ENCODE results near the gene PRR18. TPM values are rescaled to one million over a fixed set of nuclear protein-coding genes. Genes with fewer than 3 reads are reported as not detected.

Gene PRR18
- total RNA-seq, 1 donor = not detected

DNA sequence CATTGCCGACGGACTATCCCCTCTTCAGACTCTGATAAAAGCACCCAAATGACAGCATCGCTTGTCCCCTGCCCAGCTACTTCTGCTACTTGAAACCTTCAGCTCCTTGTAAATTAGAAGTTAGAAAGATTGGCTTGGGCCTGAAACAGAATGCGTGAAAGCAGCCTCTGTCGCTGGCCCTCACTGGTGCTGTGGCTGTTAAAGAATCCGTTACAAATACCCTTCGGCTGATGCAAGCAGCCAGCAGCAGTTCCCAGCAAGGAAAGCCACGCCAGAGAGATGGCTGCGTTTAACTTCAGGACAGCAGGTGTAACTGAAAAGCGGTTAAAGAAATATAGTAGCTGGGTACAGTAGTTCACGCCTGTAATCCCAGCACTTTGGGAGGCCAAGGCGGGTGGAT is 2.4 kb upstream of the PRR18 start:
- TF ChIP-seq, protein P1, sequence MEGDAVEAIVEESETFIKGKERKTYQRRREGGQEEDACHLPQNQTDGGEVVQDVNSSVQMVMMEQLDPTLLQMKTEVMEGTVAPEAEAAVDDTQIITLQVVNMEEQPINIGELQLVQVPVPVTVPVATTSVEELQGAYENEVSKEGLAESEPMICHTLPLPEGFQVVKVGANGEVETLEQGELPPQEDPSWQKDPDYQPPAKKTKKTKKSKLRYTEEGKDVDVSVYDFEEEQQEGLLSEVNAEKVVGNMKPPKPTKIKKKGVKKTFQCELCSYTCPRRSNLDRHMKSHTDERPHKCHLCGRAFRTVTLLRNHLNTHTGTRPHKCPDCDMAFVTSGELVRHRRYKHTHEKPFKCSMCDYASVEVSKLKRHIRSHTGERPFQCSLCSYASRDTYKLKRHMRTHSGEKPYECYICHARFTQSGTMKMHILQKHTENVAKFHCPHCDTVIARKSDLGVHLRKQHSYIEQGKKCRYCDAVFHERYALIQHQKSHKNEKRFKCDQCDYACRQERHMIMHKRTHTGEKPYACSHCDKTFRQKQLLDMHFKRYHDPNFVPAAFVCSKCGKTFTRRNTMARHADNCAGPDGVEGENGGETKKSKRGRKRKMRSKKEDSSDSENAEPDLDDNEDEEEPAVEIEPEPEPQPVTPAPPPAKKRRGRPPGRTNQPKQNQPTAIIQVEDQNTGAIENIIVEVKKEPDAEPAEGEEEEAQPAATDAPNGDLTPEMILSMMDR (IDR thresholded peaks at IDR 0.05; ENCODE audit: extremely low read depth, low read depth, low read length) = no peak
- Histone ChIP-seq H4K20me1 (ENCODE audit: insufficient read depth, low read length) (no peaks in the 10 kb centered on the region), H3K4me1 (ENCODE audit: insufficient read depth, low read length) (no peaks in the 10 kb centered on the region), H3K27me3 (ENCODE audit: insufficient read depth, low read length) (peaks cover 36% of the 10 kb centered on the region), H3K4me3 (ENCODE audit: insufficient read depth, low read length) (no peak overlapping the region), H2AFZ (ENCODE audit: low read length) (no peak overlapping the region), H3K4me2 (ENCODE audit: insufficient read depth, low read length) (no peak overlapping the region), H3K79me2 (ENCODE audit: insufficient read depth, low read length) (no peaks in the 10 kb centered on the region), H3K9me3 (ENCODE audit: low read depth, low read length) (no peaks in the 10 kb centered on the region), H3K27ac (ENCODE audit: low read depth, low read length) (no peak overlapping the region), H3K36me3 (ENCODE audit: insufficient read depth, low read length) (no peaks in the 10 kb centered on the region)
- no peak for DNase-seq (ENCODE audit: insufficient read length, low spot score, missing footprints)

DNA sequence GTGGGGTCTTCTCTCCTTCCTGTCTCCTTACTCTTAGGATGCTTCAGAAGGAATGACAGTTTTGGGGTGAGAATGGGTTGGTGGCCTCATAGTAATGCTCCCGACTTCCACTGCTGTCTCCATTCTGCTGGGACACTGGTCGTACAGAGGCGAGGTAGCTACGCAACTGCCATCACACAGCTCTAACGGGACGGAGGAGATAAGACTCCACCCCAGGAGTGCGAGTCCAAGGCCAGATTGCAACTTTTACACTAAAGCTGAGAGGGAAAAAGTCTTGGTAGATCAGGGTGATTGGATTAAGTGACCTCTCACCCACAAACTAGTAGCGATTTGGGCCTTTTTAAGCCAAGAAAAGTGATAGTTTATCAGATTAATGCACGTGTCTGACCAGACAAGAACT is 1.8 kb upstream of the PRR18 start:
- H3K4me2 ChIP-seq (ENCODE audit: insufficient read depth, low read length) = no peak overlapping the region
- H3K4me1 ChIP-seq (ENCODE audit: insufficient read depth, low read length) = no peaks in the 10 kb centered on the region
- no peaks in the 10 kb centered on the region for H3K36me3 ChIP-seq (ENCODE audit: insufficient read depth, low read length)
- no peak overlapping the region for H3K4me3 ChIP-seq (ENCODE audit: insufficient read depth, low read length)
- no peaks in the 10 kb centered on the region for H3K79me2 ChIP-seq (ENCODE audit: insufficient read depth, low read length)
- no peaks in the 10 kb centered on the region for H3K9me3 ChIP-seq (ENCODE audit: low read depth, low read length)
- H3K27me3 ChIP-seq (ENCODE audit: insufficient read depth, low read length) = peaks cover 42% of the 10 kb centered on the region
- TF ChIP-seq, protein P1 (IDR thresholded peaks at IDR 0.05; ENCODE audit: extremely low read depth, low read depth, low read length) = no peak
- H4K20me1 ChIP-seq (ENCODE audit: insufficient read depth, low read length) = no peaks in the 10 kb centered on the region
- H3K27ac ChIP-seq (ENCODE audit: low read depth, low read length) = no peak overlapping the region
- no peak overlapping the region for H2AFZ ChIP-seq (ENCODE audit: low read length)
- no peak for DNase-seq (ENCODE audit: insufficient read length, low spot score, missing footprints)

DNA sequence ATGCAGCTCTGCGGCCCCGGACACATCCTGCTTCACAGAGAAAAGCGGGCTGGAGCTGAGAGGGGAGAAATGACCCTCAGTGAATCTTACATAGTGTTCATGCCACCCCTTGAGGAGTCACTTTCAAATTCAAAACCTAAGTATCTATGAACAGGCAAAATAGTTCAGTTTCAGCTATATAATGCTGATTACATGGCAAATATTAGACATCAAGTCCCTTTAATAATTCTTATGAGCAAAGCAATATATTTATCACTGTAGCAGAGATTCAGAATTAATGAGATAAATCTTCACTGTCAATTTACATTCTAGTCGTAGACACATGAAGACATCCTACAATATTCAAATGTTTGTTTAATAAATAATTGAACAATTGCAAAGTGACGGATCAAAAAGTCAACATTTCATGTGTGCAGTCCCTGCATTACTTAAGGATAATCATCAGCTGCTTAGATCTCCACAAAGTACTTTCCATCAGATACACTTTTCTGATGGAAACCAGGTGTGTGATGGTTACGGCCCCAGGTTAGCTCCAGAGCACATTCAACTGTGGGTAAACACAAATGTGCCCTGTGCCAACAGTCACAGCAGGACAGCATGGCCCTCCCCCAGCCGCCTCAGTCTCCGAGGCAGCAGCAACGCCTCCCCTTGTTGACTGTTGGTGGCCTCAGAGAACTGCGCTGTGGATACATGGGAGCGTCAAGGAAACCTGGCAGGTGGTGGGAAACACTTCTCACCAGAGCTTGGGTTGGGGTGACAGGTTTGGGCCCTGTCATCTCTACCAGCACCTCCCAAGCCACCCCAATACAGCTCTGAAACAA is 787 bp upstream of the PRR18 start:
- Histone ChIP-seq H2AFZ (ENCODE audit: low read length) (no peak overlapping the region), H3K4me3 (ENCODE audit: insufficient read depth, low read length) (no peak overlapping the region), H3K36me3 (ENCODE audit: insufficient read depth, low read length) (no peaks in the 10 kb centered on the region), H3K9me3 (ENCODE audit: low read depth, low read length) (no peaks in the 10 kb centered on the region), H3K79me2 (ENCODE audit: insufficient read depth, low read length) (no peaks in the 10 kb centered on the region), H3K27ac (ENCODE audit: low read depth, low read length) (no peak overlapping the region), H3K4me2 (ENCODE audit: insufficient read depth, low read length) (no peak overlapping the region), H3K27me3 (ENCODE audit: insufficient read depth, low read length) (peaks cover 49% of the 10 kb centered on the region), H4K20me1 (ENCODE audit: insufficient read depth, low read length) (no peaks in the 10 kb centered on the region), H3K4me1 (ENCODE audit: insufficient read depth, low read length) (no peaks in the 10 kb centered on the region)
- DNase-seq (ENCODE audit: insufficient read length, low spot score, missing footprints) = no peak
- TF ChIP-seq, protein P1 (IDR thresholded peaks at IDR 0.05; ENCODE audit: extremely low read depth, low read depth, low read length) = no peak

DNA sequence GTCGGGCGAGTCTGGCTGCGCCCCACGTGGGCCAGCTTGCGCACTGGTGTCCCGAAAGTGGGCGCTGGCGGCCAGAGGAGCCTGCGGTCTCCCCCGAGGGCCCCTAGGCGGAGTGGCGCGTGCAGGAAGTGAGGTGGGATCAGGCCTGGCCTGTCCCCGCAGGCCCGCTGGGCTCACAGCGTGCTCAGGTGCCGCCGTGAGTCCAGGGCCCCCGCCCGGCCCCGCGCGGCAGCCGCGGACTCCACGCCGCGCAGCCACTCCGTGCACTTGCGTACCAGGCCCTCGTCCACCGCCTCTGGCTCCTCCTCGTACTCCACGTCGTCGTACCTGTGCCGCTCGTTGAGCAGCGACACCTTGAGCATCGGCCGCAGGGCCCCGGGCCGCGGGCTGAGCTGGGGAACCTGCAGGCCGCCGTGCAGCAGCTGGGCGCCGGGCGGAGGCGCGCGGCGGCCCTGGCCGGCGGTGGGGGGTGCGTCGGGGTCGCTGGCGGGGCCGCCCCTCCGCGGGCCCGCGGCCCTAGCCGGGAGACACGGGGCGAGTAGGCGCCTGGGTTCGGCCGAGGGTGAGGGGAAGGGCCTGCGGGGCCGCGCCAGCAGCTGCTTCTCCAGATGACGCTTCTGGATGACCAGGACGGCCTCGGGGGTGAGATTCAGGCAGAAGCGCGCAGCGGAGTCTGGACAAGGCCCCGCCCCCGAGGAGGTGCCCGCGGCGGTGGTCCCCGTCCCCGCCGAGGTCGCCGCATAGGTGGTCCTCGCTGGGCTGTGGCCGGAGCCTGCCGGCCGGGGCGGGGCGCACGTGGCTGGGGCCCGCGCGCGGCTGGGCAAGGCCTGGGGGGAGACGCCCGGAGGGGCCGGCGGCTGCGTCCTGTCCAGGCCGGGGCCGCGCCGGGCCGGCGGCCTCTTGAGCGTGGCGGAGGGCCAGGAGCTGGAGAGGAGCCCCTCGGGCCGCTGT is 835 bp downstream of the PRR18 start:
- peak; percentile 89 for DNase-seq (ENCODE audit: insufficient read length, low spot score, missing footprints)
- H3K27me3 ChIP-seq (ENCODE audit: insufficient read depth, low read length) = peaks cover 49% of the 10 kb centered on the region
- H3K4me1 ChIP-seq (ENCODE audit: insufficient read depth, low read length) = no peaks in the 10 kb centered on the region
- no peak overlapping the region for H2AFZ ChIP-seq (ENCODE audit: low read length)
- no peaks in the 10 kb centered on the region for H3K9me3 ChIP-seq (ENCODE audit: low read depth, low read length)
- no peak overlapping the region for H3K27ac ChIP-seq (ENCODE audit: low read depth, low read length)
- no peaks in the 10 kb centered on the region for H3K36me3 ChIP-seq (ENCODE audit: insufficient read depth, low read length)
- TF ChIP-seq, protein P1 (IDR thresholded peaks at IDR 0.05; ENCODE audit: extremely low read depth, low read depth, low read length) = no peak
- H4K20me1 ChIP-seq (ENCODE audit: insufficient read depth, low read length) = no peaks in the 10 kb centered on the region
- H3K4me2 ChIP-seq (ENCODE audit: insufficient read depth, low read length) = no peak overlapping the region
- no peak overlapping the region for H3K4me3 ChIP-seq (ENCODE audit: insufficient read depth, low read length)
- H3K79me2 ChIP-seq (ENCODE audit: insufficient read depth, low read length) = no peaks in the 10 kb centered on the region

Data from osteoblast (primary cell).